Measurements from ENCODE around the gene PPARG. TPM values are rescaled to one million over a fixed set of nuclear protein-coding genes. Genes with fewer than 3 reads are reported as not detected.

Gene PPARG
- total and polyA plus RNA-seq, 4 donors = 5.2 to 15.7 (median 7.0) TPM

DNA sequence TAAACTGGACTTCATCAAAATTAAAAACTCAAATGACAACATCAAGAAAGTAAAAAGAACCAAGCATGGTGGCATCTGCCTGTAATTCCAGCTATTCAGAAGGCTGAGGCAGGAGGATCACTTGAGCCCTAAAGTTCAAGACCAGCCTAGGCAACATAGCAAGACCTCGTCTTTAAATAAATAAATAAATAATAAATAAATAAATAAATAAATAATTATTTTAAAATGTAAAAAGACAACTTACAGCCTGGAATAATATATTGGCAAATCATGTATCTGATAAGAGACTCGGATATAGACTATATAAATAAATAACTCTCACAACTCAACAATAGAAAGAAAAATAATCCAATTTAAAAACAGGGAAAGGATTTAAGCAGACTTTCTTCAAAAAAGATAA lies 4.3 kb upstream of the PPARG start:
- no peak for DNase-seq (ENCODE audit: low spot score)
- WGBS = 89% methylated on average over 2 of the region's 2 CpGs
- Histone ChIP-seq H3K4me3 (ENCODE audit: low read depth in 1 of 3, low read length in 3 of 3) (no peak overlapping the region), H3K27ac (ENCODE audit: low read depth in 1 of 2, low read length in 2 of 2) (no peak overlapping the region), H3K9ac (ENCODE audit: low read depth in 1 of 2, low read length in 2 of 2) (no peak overlapping the region), H3K27me3 (ENCODE audit: control insufficient read depth in 4 of 4, insufficient read depth in 4 of 4, low read length in 3 of 4) (no peaks in the 10 kb centered on the region), H3K9me3 (ENCODE audit: control insufficient read depth in 4 of 4, low read length in 3 of 4) (no peaks in the 10 kb centered on the region), H3K36me3 (ENCODE audit: control insufficient read depth in 4 of 4, insufficient read depth in 3 of 4, low read depth in 1 of 4, low read length in 3 of 4) (no peaks in the 10 kb centered on the region), H3K4me1 (ENCODE audit: control insufficient read depth in 4 of 4, insufficient read depth in 4 of 4, low read length in 3 of 4) (peaks cover 0 to 12% (median 5%) of the 10 kb centered on the region in 4 donors)
- TF ChIP-seq YY1 (IDR thresholded peaks at IDR 0.05) (no peak), SP1 (IDR thresholded peaks at IDR 0.05) (no peak), RAD21 (IDR thresholded peaks at IDR 0.05) (no peak), JUND (IDR thresholded peaks at IDR 0.05) (no peak), RXRA (IDR thresholded peaks at IDR 0.05) (no peak), NR2F2 (IDR thresholded peaks at IDR 0.05) (no peak)
- TF ChIP-seq, protein P1, sequence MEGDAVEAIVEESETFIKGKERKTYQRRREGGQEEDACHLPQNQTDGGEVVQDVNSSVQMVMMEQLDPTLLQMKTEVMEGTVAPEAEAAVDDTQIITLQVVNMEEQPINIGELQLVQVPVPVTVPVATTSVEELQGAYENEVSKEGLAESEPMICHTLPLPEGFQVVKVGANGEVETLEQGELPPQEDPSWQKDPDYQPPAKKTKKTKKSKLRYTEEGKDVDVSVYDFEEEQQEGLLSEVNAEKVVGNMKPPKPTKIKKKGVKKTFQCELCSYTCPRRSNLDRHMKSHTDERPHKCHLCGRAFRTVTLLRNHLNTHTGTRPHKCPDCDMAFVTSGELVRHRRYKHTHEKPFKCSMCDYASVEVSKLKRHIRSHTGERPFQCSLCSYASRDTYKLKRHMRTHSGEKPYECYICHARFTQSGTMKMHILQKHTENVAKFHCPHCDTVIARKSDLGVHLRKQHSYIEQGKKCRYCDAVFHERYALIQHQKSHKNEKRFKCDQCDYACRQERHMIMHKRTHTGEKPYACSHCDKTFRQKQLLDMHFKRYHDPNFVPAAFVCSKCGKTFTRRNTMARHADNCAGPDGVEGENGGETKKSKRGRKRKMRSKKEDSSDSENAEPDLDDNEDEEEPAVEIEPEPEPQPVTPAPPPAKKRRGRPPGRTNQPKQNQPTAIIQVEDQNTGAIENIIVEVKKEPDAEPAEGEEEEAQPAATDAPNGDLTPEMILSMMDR (IDR thresholded peaks at IDR 0.05; ENCODE audit: low read depth, low read length, missing input control) = no peak
- TF ChIP-seq, protein P2, sequence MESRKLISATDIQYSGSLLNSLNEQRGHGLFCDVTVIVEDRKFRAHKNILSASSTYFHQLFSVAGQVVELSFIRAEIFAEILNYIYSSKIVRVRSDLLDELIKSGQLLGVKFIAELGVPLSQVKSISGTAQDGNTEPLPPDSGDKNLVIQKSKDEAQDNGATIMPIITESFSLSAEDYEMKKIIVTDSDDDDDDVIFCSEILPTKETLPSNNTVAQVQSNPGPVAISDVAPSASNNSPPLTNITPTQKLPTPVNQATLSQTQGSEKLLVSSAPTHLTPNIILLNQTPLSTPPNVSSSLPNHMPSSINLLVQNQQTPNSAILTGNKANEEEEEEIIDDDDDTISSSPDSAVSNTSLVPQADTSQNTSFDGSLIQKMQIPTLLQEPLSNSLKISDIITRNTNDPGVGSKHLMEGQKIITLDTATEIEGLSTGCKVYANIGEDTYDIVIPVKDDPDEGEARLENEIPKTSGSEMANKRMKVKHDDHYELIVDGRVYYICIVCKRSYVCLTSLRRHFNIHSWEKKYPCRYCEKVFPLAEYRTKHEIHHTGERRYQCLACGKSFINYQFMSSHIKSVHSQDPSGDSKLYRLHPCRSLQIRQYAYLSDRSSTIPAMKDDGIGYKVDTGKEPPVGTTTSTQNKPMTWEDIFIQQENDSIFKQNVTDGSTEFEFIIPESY (IDR thresholded peaks at IDR 0.05) = no peak

DNA sequence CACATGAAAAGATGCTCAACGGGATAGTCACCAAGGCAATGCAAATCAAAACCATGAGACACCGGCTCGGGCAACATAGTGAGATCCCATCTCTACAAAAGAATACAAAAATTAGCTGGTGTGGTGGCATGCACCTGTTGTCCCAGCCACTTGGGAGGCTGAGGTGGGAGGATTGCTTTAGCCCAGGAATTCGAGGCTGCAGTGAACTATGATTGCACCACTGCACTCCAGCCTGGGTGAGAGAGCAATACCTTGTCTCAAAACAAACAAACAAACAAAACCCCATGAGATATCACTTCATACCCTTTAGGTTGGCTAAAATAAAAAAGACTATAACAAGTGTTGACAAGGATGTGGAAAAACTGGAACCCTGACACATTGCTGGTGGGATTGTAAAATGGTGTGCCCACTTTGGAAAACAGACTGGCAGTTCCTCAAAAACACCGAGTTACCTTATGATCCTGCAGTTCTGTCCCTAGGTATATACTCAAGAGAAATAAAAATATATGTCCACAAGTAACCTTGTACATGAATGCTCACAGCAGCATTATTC lies 3.8 kb upstream of the PPARG start:
- H3K27ac ChIP-seq (ENCODE audit: low read depth in 1 of 2, low read length in 2 of 2) = no peak overlapping the region
- peaks cover 0 to 12% (median 6%) of the 10 kb centered on the region in 4 donors for H3K4me1 ChIP-seq (ENCODE audit: control insufficient read depth in 4 of 4, insufficient read depth in 4 of 4, low read length in 3 of 4)
- H3K4me3 ChIP-seq (ENCODE audit: low read depth in 1 of 3, low read length in 3 of 3) = no peak overlapping the region
- no peak overlapping the region for H3K9ac ChIP-seq (ENCODE audit: low read depth in 1 of 2, low read length in 2 of 2)
- H3K9me3 ChIP-seq (ENCODE audit: control insufficient read depth in 4 of 4, low read length in 3 of 4) = no peaks in the 10 kb centered on the region
- TF ChIP-seq, protein P3, sequence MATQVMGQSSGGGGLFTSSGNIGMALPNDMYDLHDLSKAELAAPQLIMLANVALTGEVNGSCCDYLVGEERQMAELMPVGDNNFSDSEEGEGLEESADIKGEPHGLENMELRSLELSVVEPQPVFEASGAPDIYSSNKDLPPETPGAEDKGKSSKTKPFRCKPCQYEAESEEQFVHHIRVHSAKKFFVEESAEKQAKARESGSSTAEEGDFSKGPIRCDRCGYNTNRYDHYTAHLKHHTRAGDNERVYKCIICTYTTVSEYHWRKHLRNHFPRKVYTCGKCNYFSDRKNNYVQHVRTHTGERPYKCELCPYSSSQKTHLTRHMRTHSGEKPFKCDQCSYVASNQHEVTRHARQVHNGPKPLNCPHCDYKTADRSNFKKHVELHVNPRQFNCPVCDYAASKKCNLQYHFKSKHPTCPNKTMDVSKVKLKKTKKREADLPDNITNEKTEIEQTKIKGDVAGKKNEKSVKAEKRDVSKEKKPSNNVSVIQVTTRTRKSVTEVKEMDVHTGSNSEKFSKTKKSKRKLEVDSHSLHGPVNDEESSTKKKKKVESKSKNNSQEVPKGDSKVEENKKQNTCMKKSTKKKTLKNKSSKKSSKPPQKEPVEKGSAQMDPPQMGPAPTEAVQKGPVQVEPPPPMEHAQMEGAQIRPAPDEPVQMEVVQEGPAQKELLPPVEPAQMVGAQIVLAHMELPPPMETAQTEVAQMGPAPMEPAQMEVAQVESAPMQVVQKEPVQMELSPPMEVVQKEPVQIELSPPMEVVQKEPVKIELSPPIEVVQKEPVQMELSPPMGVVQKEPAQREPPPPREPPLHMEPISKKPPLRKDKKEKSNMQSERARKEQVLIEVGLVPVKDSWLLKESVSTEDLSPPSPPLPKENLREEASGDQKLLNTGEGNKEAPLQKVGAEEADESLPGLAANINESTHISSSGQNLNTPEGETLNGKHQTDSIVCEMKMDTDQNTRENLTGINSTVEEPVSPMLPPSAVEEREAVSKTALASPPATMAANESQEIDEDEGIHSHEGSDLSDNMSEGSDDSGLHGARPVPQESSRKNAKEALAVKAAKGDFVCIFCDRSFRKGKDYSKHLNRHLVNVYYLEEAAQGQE (IDR thresholded peaks at IDR 0.05) = no peak
- TF ChIP-seq JUND (IDR thresholded peaks at IDR 0.05) (no peak), TAF1 (conservative IDR thresholded peaks at IDR 0.05) (no peak), HNF4A (conservative IDR thresholded peaks at IDR 0.05) (no peak), SP1 (IDR thresholded peaks at IDR 0.05) (no peak), RAD21 (IDR thresholded peaks at IDR 0.05) (no peak)
- no peak for DNase-seq (ENCODE audit: low spot score)
- WGBS = 93% methylated on average over 5 of the region's 5 CpGs
- H3K36me3 ChIP-seq (ENCODE audit: control insufficient read depth in 4 of 4, insufficient read depth in 3 of 4, low read depth in 1 of 4, low read length in 3 of 4) = no peaks in the 10 kb centered on the region
- H3K27me3 ChIP-seq (ENCODE audit: control insufficient read depth in 4 of 4, insufficient read depth in 4 of 4, low read length in 3 of 4) = no peaks in the 10 kb centered on the region
